Adrenal gland (tissue), 19 donors: ENCODE results near the gene BACE1. TPM values are rescaled to one million over a fixed set of nuclear protein-coding genes. Genes with fewer than 3 reads are reported as not detected.

Experiments
- DNase-seq, 7 donors: peaks; one replicate each; pipeline ENCODE4 v3.0.0-alpha.2; 2019 to 2020
- H3K27ac ChIP-seq, 5 donors: fragments of 200-600 bp; sonication (generic) in 4 of 5; 1 replicate in 3 of 5; 2 replicates in 2 of 5; pipeline versions ENCODE4 v1.5.1 to v1.8.0; 2016 to 2020; ENCODE audit warnings: mild to moderate bottlenecking in 1 of 5
- H3K27me3 ChIP-seq: fragments of 200-600 bp; 2 replicates; pipeline ENCODE4 v1.8.0; 2021
- H3K36me3 ChIP-seq, 2 donors: fragments of 200-600 bp; replicated peaks in 1 of 2; 1 replicate in 1 of 2; 2 replicates in 1 of 2; pipeline versions ENCODE4 v1.5.1 to v1.8.0; 2018 to 2022
- H3K4me1 ChIP-seq, 2 donors: fragments of 200-600 bp; replicated peaks in 1 of 2; 1 replicate in 1 of 2; 2 replicates in 1 of 2; pipeline versions ENCODE4 v1.5.1 to v1.8.0; 2018 to 2021
- H3K4me3 ChIP-seq, 4 donors: fragments of 200-600 bp; sonication (generic) in 3 of 4; one replicate each; pipeline ENCODE4 v1.5.1; 2016 to 2018
- H3K9me3 ChIP-seq, 3 donors: fragments of 200-600 bp; sonication (generic) in 1 of 3; replicated peaks in 1 of 3; 1 replicate in 2 of 3; 2 replicates in 1 of 3; pipeline versions ENCODE4 v1.5.1 to v1.8.0; 2016 to 2021
- CTCF ChIP-seq, 6 experiments: fragments of 450-650 bp in 4 of 6; fragments of 200-600 bp in 2 of 6; sonication (generic) in 1 of 6; IDR thresholded peaks; 1 replicate in 5 of 6; 2 replicates in 1 of 6; pipeline versions ENCODE4 v1.5.1 to v1.8.0; 2016 to 2021; ENCODE audit warnings: antibody characterized with exemption in 6 of 6, mild to moderate bottlenecking in 2 of 6, moderate library complexity in 1 of 6
- POLR2A ChIP-seq, 2 donors: fragments of 450-650 bp; IDR thresholded peaks; one replicate each; pipeline ENCODE4 v1.6.1; 2017; ENCODE audit warnings: antibody characterized with exemption in 2 of 2, mild to moderate bottlenecking in 2 of 2, moderate library complexity in 1 of 2
- WGBS, 4 donors: extraction: QIAGEN DNeasy Blood & Tissue Kit in 2 of 4; methylation state at CpG; one replicate each; pipeline versions ENCODE4 v1.1.5 to v1.1.7; 2013 to 2017; 5-methylcytosine and 5-hydroxymethylcytosine counted together
- intact Hi-C, 2 donors: fragments of 100-400 bp; cut with DNase I; formaldehyde crosslinking; loops; one replicate each; pipeline versions ENCODE4 v1.14.1 to v1.15.0; 2022 to 2023
- long read RNA-seq, 10 donors: library from polyadenylated mRNA in 3 of 10; unstranded in 2 of 10; stranded (forward) in 1 of 10; transcript quantifications; one replicate each; pipeline ENCODE4 v2.0.0 and lab custom pipeline, GENCODE V29; 2021 to 2026
- polyA plus RNA-seq, 3 donors: library from polyadenylated mRNA; stranded (reverse); fragments of 200-250 nt in 2 of 3; fragments of 350-450 nt in 1 of 3; fragmentation: Illumina TruSeq in 1 of 3; extraction: RNeasy Lipid Tissue Mini Kit (QIAGEN cat#74804) in 1 of 3; gene quantifications; one replicate each; pipeline ENCODE4 v1.2.3, GENCODE V29; 2013 to 2014
- total RNA-seq, 9 donors: library from RNA; depleted of rRNA in 4 of 9; stranded (reverse); fragments of >200 nt in 4 of 9; fragments of 120-200 nt in 1 of 9; fragmentation: NEBNext Ultra II Directional in 1 of 9; extraction: Animal tissue kit (Norgen Biotek cat#: 25700) in 1 of 9; gene quantifications; one replicate each; pipeline versions ENCODE4 v1.1.0 to v1.2.4, GENCODE V29; 2013 to 2023
- donor health status: healthy with polysubstance abuse.
- donor health status: Bipolar disorder and iron deficiency.
- donor health status: DM: yes; HTN: yes; CAD: no.
- donor health status: DM: no; HTN: no; CAD: no.
- donor health status: DM: no; HTN: no; CAD: no.
- donor health status: DM: yes; HTN: yes; CAD: no.

The BACE1 gene
- total RNA-seq (10 to 100 TPM; 18.6 to 69.1 (median 43.1) TPM), polyA plus RNA-seq (10 to 100 TPM in 2 of 3 donors, 1 to 10 TPM in 1; 9.5 to 46.9 (median 11.8) TPM)
- long read RNA-seq, donor 1, full-length matches to known transcripts, result 11 of 30 reads
- long read RNA-seq, donor 1, partial matches to known transcripts, result 6 of 30 reads
- long read RNA-seq, donor 1, other reads (novel, unspliced or antisense), result 13 of 30 reads
- long read RNA-seq, donor 2, full-length matches to known transcripts, result 12 of 18 reads
- long read RNA-seq, donor 2, partial matches to known transcripts, result 0 of 18 reads
- long read RNA-seq, donor 2, other reads (novel, unspliced or antisense), result 6 of 18 reads
- long read RNA-seq, donor 3, full-length matches to known transcripts, result 10 of 10 reads
- long read RNA-seq, donor 3, partial matches to known transcripts, result 0 of 10 reads
- long read RNA-seq, donor 3, other reads (novel, unspliced or antisense), result 0 of 10 reads
- long read RNA-seq, donor 4, full-length matches to known transcripts, result 1 of 12 reads
- long read RNA-seq, donor 4, partial matches to known transcripts, result 1 of 12 reads
- long read RNA-seq, donor 4, other reads (novel, unspliced or antisense), result 10 of 12 reads
- long read RNA-seq, donor 5, full-length matches to known transcripts, result 41 of 54 reads
- long read RNA-seq, donor 5, partial matches to known transcripts, result 9 of 54 reads
- long read RNA-seq, donor 5, other reads (novel, unspliced or antisense), result 4 of 54 reads
- long read RNA-seq, donor 6, partial matches to known transcripts, result 1 of 4 reads
- long read RNA-seq, donor 6, other reads (novel, unspliced or antisense), result 3 of 4 reads
- long read RNA-seq, donor 7, full-length matches to known transcripts, result 4 of 4 reads
- long read RNA-seq, donor 7, partial matches to known transcripts, result 0 of 4 reads
- long read RNA-seq, donor 7, other reads (novel, unspliced or antisense), result 0 of 4 reads
- long read RNA-seq, donor 8, full-length matches to known transcripts, result 9 of 9 reads
- long read RNA-seq, donor 8, partial matches to known transcripts, result 0 of 9 reads
- long read RNA-seq, donor 8, other reads (novel, unspliced or antisense), result 0 of 9 reads
- long read RNA-seq, donor 9, full-length matches to known transcripts, result 5 of 5 reads
- long read RNA-seq, donor 9, partial matches to known transcripts, result 0 of 5 reads
- long read RNA-seq, donor 9, other reads (novel, unspliced or antisense), result 0 of 5 reads
- long read RNA-seq, donor 10, full-length matches to known transcripts, result 3 of 14 reads
- long read RNA-seq, donor 10, partial matches to known transcripts, result 11 of 14 reads
- long read RNA-seq, donor 10, other reads (novel, unspliced or antisense), result 0 of 14 reads

- intact Hi-C loops, result loop anchor here (5.0 to 10.0 kb wide), 2 partner anchors 72 to 84 kb away; partner anchors contain the start of genes PCSK7 (in 1 of the 2) and RNF214 (in 1 of the 2)
- Histone ChIP-seq H3K9me3 (no peaks in the 10 kb centered on the region), H3K36me3 (no peaks in the 10 kb centered on the region), H3K27me3 (no peaks in the 10 kb centered on the region), H3K27ac (peak within 1 kb of the TSS in 3 of 5 donors; percentile 14 to 36 (median 30)), H3K4me3 (peak within 1 kb of the TSS in 3 of 4 donors; percentile 48 to 93 (median 80)), H3K4me1 (peaks cover 19 to 41% of the 10 kb centered on the region in 2 donors)
- WGBS, 4 donors, result 9 to 19% (median 11%) methylated on average over 13 to 29 of the region's 29 CpGs
- TF ChIP-seq CTCF (IDR thresholded peaks at IDR 0.05) (peak in 4 of 6 experiments; percentile 18 to 32 (median 26)), POLR2A (IDR thresholded peaks at IDR 0.05) (peak; percentile 46 to 47)
- DNase-seq, result peak; percentile 81 to 90 (median 84)
Observed at GRCh38 chr11:117316197-117316961, at the start of gene BACE1. Gene BACE1 (minus strand): TSS chr11:117316256. CDS start chr11:117315795, 461 bp downstream.

GRCh38 chr11:117361432-117361831 is 45.4 kb upstream of the BACE1 start:
- Histone ChIP-seq H3K4me3 (no peak overlapping the region), H3K9me3 (no peaks in the 10 kb centered on the region), H3K27me3 (no peaks in the 10 kb centered on the region), H3K4me1 (no peaks in the 10 kb centered on the region), H3K27ac (no peak overlapping the region), H3K36me3 (peaks cover 0 to 52% of the 10 kb centered on the region in 2 donors)
- no peak for DNase-seq
- intact Hi-C loops, result no loop called here
- WGBS, 4 donors, result 90 to 98% (median 93%) methylated on average over 4 to 8 of the region's 8 CpGs
- TF ChIP-seq POLR2A (IDR thresholded peaks at IDR 0.05), result no peak
- no peak for TF ChIP-seq CTCF (IDR thresholded peaks at IDR 0.05)

- no peak for TF ChIP-seq POLR2A (IDR thresholded peaks at IDR 0.05)
- TF ChIP-seq CTCF (IDR thresholded peaks at IDR 0.05), result no peak
Observed at GRCh38 chr11:117356126-117356890, 40.3 kb upstream of the BACE1 start.

More at GRCh38 chr11:117356126-117356890, 40.3 kb upstream of the BACE1 start:
- DNase-seq, result no peak
- H3K4me1 ChIP-seq, result no peaks in the 10 kb centered on the region
- H3K27me3 ChIP-seq, result no peaks in the 10 kb centered on the region
- intact Hi-C loops, result no loop called here
- H3K27ac ChIP-seq, result no peak overlapping the region
- 78 to 93% (median 87%) methylated on average over 2 to 9 of the region's 9 CpGs for WGBS, 4 donors
- H3K36me3 ChIP-seq, result peaks cover 0 to 45% of the 10 kb centered on the region in 2 donors
- H3K9me3 ChIP-seq, result no peaks in the 10 kb centered on the region
- H3K4me3 ChIP-seq, result no peak overlapping the region
